Activated CD4-positive, alpha-beta T cell treated with anti-CD3 and anti-CD28 coated beads, Interleukin-2, amount 10 ng/mL, durations not matched to agents 24 days and 14 days (primary cell): ENCODE measurements around the gene SRP68. TPM values are rescaled to one million over a fixed set of nuclear protein-coding genes. Genes with fewer than 3 reads are reported as not detected.
"Not testable (repeated sequence)": the region's sequence is repeated elsewhere in the genome, so short reads cannot be mapped to it uniquely, and the experiment has no call there.

Experiments used
- DNase-seq: peaks from one replicate; pipeline ENCODE4 v3.0.0; 2022
- H3K27ac Mint-ChIP-seq: one replicate; pipeline ENCODE4 v1.8.0; 2022; ENCODE audit warnings: mild to moderate bottlenecking, mixed read lengths
- H3K27me3 Mint-ChIP-seq: one replicate; pipeline ENCODE4 v1.8.0; 2022; ENCODE audit warnings: mixed read lengths
- H3K36me3 Mint-ChIP-seq: one replicate; pipeline ENCODE4 v1.8.0; 2022; ENCODE audit warnings: low read depth, mild to moderate bottlenecking, mixed read lengths
- H3K4me1 Mint-ChIP-seq: one replicate; pipeline ENCODE4 v1.8.0; 2021; ENCODE audit warnings: mixed read lengths
- H3K4me3 Mint-ChIP-seq: one replicate; pipeline ENCODE4 v1.8.0; 2022; ENCODE audit warnings: mild to moderate bottlenecking, moderate library complexity, mixed read lengths
- H3K9me3 Mint-ChIP-seq: one replicate; pipeline ENCODE4 v1.8.0; 2021; ENCODE audit warnings: mixed read lengths
- intact Hi-C: fragments of 100-400 bp; cut with micrococcal nuclease; formaldehyde crosslinking; loops from one replicate; pipeline ENCODE4 v1.15.1; 2023
- total RNA-seq: library from RNA; stranded (reverse); gene quantifications from 2 replicates; pipeline ENCODE4 v1.2.3, GENCODE V29; 2022

SRP68 gene
- total RNA-seq, 1 donor from 2014 or later: 170 TPM

GRCh38 chr17:76051561-76051960 lies 20.8 kb downstream of the SRP68 start:
- peaks cover 23% of the 10 kb centered on the region for H3K4me1 Mint-ChIP-seq
- no peak overlapping the region for H3K27ac Mint-ChIP-seq
- no peaks in the 10 kb centered on the region for H3K9me3 Mint-ChIP-seq
- H3K4me3 Mint-ChIP-seq: no peak overlapping the region
- intact Hi-C loops: no loop called here
- H3K36me3 Mint-ChIP-seq: peaks cover 60% of the 10 kb centered on the region
- H3K27me3 Mint-ChIP-seq: no peaks in the 10 kb centered on the region
- DNase-seq: no peak

GRCh38 chr17:76050538-76051467 lies 21.5 kb downstream of the SRP68 start:
- no peak for DNase-seq
- intact Hi-C loops: no loop called here
- Mint-ChIP-seq H3K27ac (peak overlapping the region; percentile 47), H3K36me3 (peaks cover 59% of the 10 kb centered on the region), H3K4me1 (peaks cover 17% of the 10 kb centered on the region), H3K27me3 (no peaks in the 10 kb centered on the region), H3K4me3 (no peak overlapping the region), H3K9me3 (no peaks in the 10 kb centered on the region)

- intact Hi-C loops: no loop called here
- Mint-ChIP-seq H3K36me3 (peaks cover 63% of the 10 kb centered on the region), H3K27ac (peak overlapping the region; percentile 47), H3K4me3 (no peak overlapping the region), H3K9me3 (no peaks in the 10 kb centered on the region), H3K4me1 (peaks cover 17% of the 10 kb centered on the region), H3K27me3 (no peaks in the 10 kb centered on the region)
- no peak for DNase-seq
Measured at GRCh38 chr17:76049836-76050537, 22.3 kb downstream of the SRP68 start.

GRCh38 chr17:76049239-76049638 lies 23.1 kb downstream of the SRP68 start:
- Mint-ChIP-seq H3K36me3 (peaks cover 71% of the 10 kb centered on the region), H3K27me3 (no peaks in the 10 kb centered on the region), H3K9me3 (no peaks in the 10 kb centered on the region), H3K4me3 (no peak overlapping the region), H3K27ac (peak overlapping the region; percentile 46), H3K4me1 (peaks cover 17% of the 10 kb centered on the region)
- intact Hi-C loops: no loop called here
- DNase-seq: no peak

- H3K27ac Mint-ChIP-seq: no peak overlapping the region
- no peaks in the 10 kb centered on the region for H3K27me3 Mint-ChIP-seq
- DNase-seq: no peak
- no peak overlapping the region for H3K4me3 Mint-ChIP-seq
- intact Hi-C loops: no loop called here
- no peaks in the 10 kb centered on the region for H3K9me3 Mint-ChIP-seq
- H3K4me1 Mint-ChIP-seq: peaks cover 12% of the 10 kb centered on the region
- peaks cover 71% of the 10 kb centered on the region for H3K36me3 Mint-ChIP-seq
Measured at GRCh38 chr17:76048711-76049110, 23.6 kb downstream of the SRP68 start.

- no peaks in the 10 kb centered on the region for H3K27me3 Mint-ChIP-seq
- H3K4me1 Mint-ChIP-seq: peaks cover 8% of the 10 kb centered on the region
- no peak overlapping the region for H3K27ac Mint-ChIP-seq
- no peak overlapping the region for H3K4me3 Mint-ChIP-seq
- no peak for DNase-seq
- no peaks in the 10 kb centered on the region for H3K9me3 Mint-ChIP-seq
- peaks cover 71% of the 10 kb centered on the region for H3K36me3 Mint-ChIP-seq
- intact Hi-C loops: no loop called here
Measured at GRCh38 chr17:76048025-76048605, 24.2 kb downstream of the SRP68 start.

GRCh38 chr17:76046064-76046463 lies 26.3 kb downstream of the SRP68 start:
- Mint-ChIP-seq H3K9me3 (no peaks in the 10 kb centered on the region), H3K4me1 (peaks cover 5% of the 10 kb centered on the region), H3K27ac (no peak overlapping the region), H3K36me3 (peaks cover 74% of the 10 kb centered on the region), H3K27me3 (no peaks in the 10 kb centered on the region), H3K4me3 (no peak overlapping the region)
- DNase-seq: no peak
- intact Hi-C loops: no loop called here

GRCh38 chr17:76044475-76045007 lies 27.8 kb downstream of the SRP68 start:
- H3K9me3 Mint-ChIP-seq, DNase-seq, H3K4me3 Mint-ChIP-seq, intact Hi-C loops, H3K27ac Mint-ChIP-seq, H3K4me1 Mint-ChIP-seq, H3K27me3 Mint-ChIP-seq: not testable (repeated sequence)
- peaks cover 74% of the 10 kb centered on the region for H3K36me3 Mint-ChIP-seq

GRCh38 chr17:76042868-76043267 lies 29.4 kb downstream of the SRP68 start:
- H3K4me1 Mint-ChIP-seq, H3K4me3 Mint-ChIP-seq, H3K27me3 Mint-ChIP-seq, DNase-seq, H3K9me3 Mint-ChIP-seq, H3K27ac Mint-ChIP-seq, intact Hi-C loops: not testable (repeated sequence)
- H3K36me3 Mint-ChIP-seq: peaks cover 76% of the 10 kb centered on the region

GRCh38 chr17:76040376-76040775 lies 31.9 kb downstream of the SRP68 start:
- Mint-ChIP-seq H3K4me1 (peaks cover 5% of the 10 kb centered on the region), H3K4me3 (no peak overlapping the region), H3K9me3 (no peaks in the 10 kb centered on the region), H3K36me3 (peaks cover 68% of the 10 kb centered on the region), H3K27ac (no peak overlapping the region), H3K27me3 (no peaks in the 10 kb centered on the region)
- intact Hi-C loops: no loop called here
- DNase-seq: no peak

GRCh38 chr17:76039121-76039520 lies 33.2 kb downstream of the SRP68 start:
- no peak for DNase-seq
- peaks cover 7% of the 10 kb centered on the region for H3K4me1 Mint-ChIP-seq
- H3K9me3 Mint-ChIP-seq: no peaks in the 10 kb centered on the region
- intact Hi-C loops: no loop called here
- H3K36me3 Mint-ChIP-seq: peaks cover 56% of the 10 kb centered on the region
- no peak overlapping the region for H3K4me3 Mint-ChIP-seq
- no peak overlapping the region for H3K27ac Mint-ChIP-seq
- no peaks in the 10 kb centered on the region for H3K27me3 Mint-ChIP-seq

- H3K27me3 Mint-ChIP-seq: no peaks in the 10 kb centered on the region
- H3K27ac Mint-ChIP-seq: no peak overlapping the region
- H3K36me3 Mint-ChIP-seq: peaks cover 45% of the 10 kb centered on the region
- H3K9me3 Mint-ChIP-seq: no peaks in the 10 kb centered on the region
- no peak for DNase-seq
- intact Hi-C loops: no loop called here
- no peak overlapping the region for H3K4me3 Mint-ChIP-seq
- H3K4me1 Mint-ChIP-seq: peaks cover 7% of the 10 kb centered on the region
Measured at GRCh38 chr17:76038050-76038449, 34.3 kb downstream of the SRP68 start.

- Mint-ChIP-seq H3K36me3 (peaks cover 41% of the 10 kb centered on the region), H3K4me3 (no peak overlapping the region), H3K27ac (no peak overlapping the region), H3K9me3 (no peaks in the 10 kb centered on the region), H3K4me1 (peaks cover 7% of the 10 kb centered on the region), H3K27me3 (no peaks in the 10 kb centered on the region)
- intact Hi-C loops: no loop called here
- no peak for DNase-seq
Measured at GRCh38 chr17:76036497-76037261, 35.6 kb downstream of the SRP68 start.
